ENCODE results near the gene LRRC56. TPM values are rescaled to one million over a fixed set of nuclear protein-coding genes. Genes with fewer than 3 reads are reported as not detected.

The LRRC56 gene
- total and polyA plus RNA-seq, 2 donors (not counting 1 experiment from before 2014, with no cell fraction given), result 0.28 to 1.3 TPM

- no peak overlapping the region for H3K27ac ChIP-seq (ENCODE audit: insufficient read depth, low read length)
- no peaks in the 10 kb centered on the region for H4K20me1 ChIP-seq (ENCODE audit: control insufficient read depth, extremely low read depth, insufficient read depth, low read length)
- no peak for TF ChIP-seq CTCF (conservative IDR thresholded peaks at IDR 0.05 in 1 of 2, IDR thresholded peaks at IDR 0.05 in 1 of 2; ENCODE audit: low read depth in 1 of 2, low read length in 2 of 2)
- no peak for TF ChIP-seq EZH2 (IDR thresholded peaks at IDR 0.05; ENCODE audit: low read length, missing control alignments)
- DNase-seq (ENCODE audit: low read depth in 2 of 2), result no peak
- no peak overlapping the region for H2AFZ ChIP-seq (ENCODE audit: low read length)
- peaks cover 8% of the 10 kb centered on the region for H3K36me3 ChIP-seq (ENCODE audit: control insufficient read depth, insufficient read depth, low read length)
- no peaks in the 10 kb centered on the region for H3K4me1 ChIP-seq (ENCODE audit: control insufficient read depth, extremely low read depth, insufficient read depth, low read length)
- no peak overlapping the region for H3K4me3 ChIP-seq (replicated peaks in 1 of 4; ENCODE audit: control extremely low read depth in 1 of 4, insufficient read depth in 1 of 4, low read depth in 3 of 4, low read length in 4 of 4)
- H3K9ac ChIP-seq (ENCODE audit: insufficient read depth, low read length), result no peak overlapping the region
- no peaks in the 10 kb centered on the region for H3K9me3 ChIP-seq (ENCODE audit: control insufficient read depth, insufficient read depth, low read depth, low read length)
- H3K27me3 ChIP-seq (ENCODE audit: control insufficient read depth, insufficient read depth, low read length), result no peaks in the 10 kb centered on the region
- no peaks in the 10 kb centered on the region for H3K79me2 ChIP-seq (ENCODE audit: control insufficient read depth, insufficient read depth, low read length)
- no peak overlapping the region for H3K4me2 ChIP-seq (ENCODE audit: extremely low read depth, insufficient read depth, low read length)
Observed at GRCh38 chr11:490186-490929, 47.0 kb upstream of the LRRC56 start.

GRCh38 chr11:490930-491260 is 46.4 kb upstream of the LRRC56 start:
- Histone ChIP-seq H3K4me2 (ENCODE audit: extremely low read depth, insufficient read depth, low read length) (no peak overlapping the region), H3K79me2 (ENCODE audit: control insufficient read depth, insufficient read depth, low read length) (no peaks in the 10 kb centered on the region), H4K20me1 (ENCODE audit: control insufficient read depth, extremely low read depth, insufficient read depth, low read length) (no peaks in the 10 kb centered on the region), H3K4me3 (replicated peaks in 1 of 4; ENCODE audit: control extremely low read depth in 1 of 4, insufficient read depth in 1 of 4, low read depth in 3 of 4, low read length in 4 of 4) (no peak overlapping the region), H3K27ac (ENCODE audit: insufficient read depth, low read length) (no peak overlapping the region), H3K36me3 (ENCODE audit: control insufficient read depth, insufficient read depth, low read length) (peaks cover 11% of the 10 kb centered on the region), H3K9me3 (ENCODE audit: control insufficient read depth, insufficient read depth, low read depth, low read length) (no peaks in the 10 kb centered on the region), H3K4me1 (ENCODE audit: control insufficient read depth, extremely low read depth, insufficient read depth, low read length) (no peaks in the 10 kb centered on the region), H2AFZ (ENCODE audit: low read length) (no peak overlapping the region), H3K9ac (ENCODE audit: insufficient read depth, low read length) (no peak overlapping the region), H3K27me3 (ENCODE audit: control insufficient read depth, insufficient read depth, low read length) (no peaks in the 10 kb centered on the region)
- no peak for DNase-seq (ENCODE audit: low read depth in 2 of 2)
- no peak for TF ChIP-seq EZH2 (IDR thresholded peaks at IDR 0.05; ENCODE audit: low read length, missing control alignments)

GRCh38 chr11:491358-491757 is 46.0 kb upstream of the LRRC56 start:
- Histone ChIP-seq H3K4me2 (ENCODE audit: extremely low read depth, insufficient read depth, low read length) (no peak overlapping the region), H3K4me1 (ENCODE audit: control insufficient read depth, extremely low read depth, insufficient read depth, low read length) (no peaks in the 10 kb centered on the region), H4K20me1 (ENCODE audit: control insufficient read depth, extremely low read depth, insufficient read depth, low read length) (no peaks in the 10 kb centered on the region), H3K9ac (ENCODE audit: insufficient read depth, low read length) (no peak overlapping the region), H3K27ac (ENCODE audit: insufficient read depth, low read length) (no peak overlapping the region), H3K27me3 (ENCODE audit: control insufficient read depth, insufficient read depth, low read length) (no peaks in the 10 kb centered on the region), H3K4me3 (replicated peaks in 1 of 4; ENCODE audit: control extremely low read depth in 1 of 4, insufficient read depth in 1 of 4, low read depth in 3 of 4, low read length in 4 of 4) (no peak overlapping the region), H2AFZ (ENCODE audit: low read length) (no peak overlapping the region), H3K9me3 (ENCODE audit: control insufficient read depth, insufficient read depth, low read depth, low read length) (no peaks in the 10 kb centered on the region), H3K79me2 (ENCODE audit: control insufficient read depth, insufficient read depth, low read length) (no peaks in the 10 kb centered on the region), H3K36me3 (ENCODE audit: control insufficient read depth, insufficient read depth, low read length) (peaks cover 11% of the 10 kb centered on the region)
- no peak for TF ChIP-seq EZH2 (IDR thresholded peaks at IDR 0.05; ENCODE audit: low read length, missing control alignments)
- TF ChIP-seq CTCF (conservative IDR thresholded peaks at IDR 0.05 in 1 of 2, IDR thresholded peaks at IDR 0.05 in 1 of 2; ENCODE audit: low read depth in 1 of 2, low read length in 2 of 2), result no peak
- DNase-seq (ENCODE audit: low read depth in 2 of 2), result no peak

Data from fibroblast of lung (primary cell).